Suprapubic skin (tissue), 4 donors: ENCODE measurements around the gene MED12L.

Source experiments
- POLR2A ChIP-seq, 2 donors: fragments of 450-650 bp; IDR thresholded peaks; one replicate each; pipeline ENCODE4 v1.6.1; 2017; ENCODE audit warnings: antibody characterized with exemption in 2 of 2, mild to moderate bottlenecking in 2 of 2, moderate library complexity in 2 of 2
- POLR2AphosphoS5 ChIP-seq, 3 donors: sonication (generic); formaldehyde crosslinking; IDR thresholded peaks; one replicate each; pipeline ENCODE4 v1.6.1; 2017; ENCODE audit warnings: antibody characterized with exemption in 3 of 3
- TF ChIP-seq, protein P1 (sequence below), 2 donors: fragments of 200-600 bp in 1 of 2; fragments of 450-650 bp in 1 of 2; sonication (generic) in 1 of 2; IDR thresholded peaks; one replicate each; pipeline ENCODE4 v1.5.1; 2016 to 2019; ENCODE audit warnings: antibody characterized with exemption in 2 of 2, mild to moderate bottlenecking in 1 of 2, moderate library complexity in 1 of 2

DNA sequence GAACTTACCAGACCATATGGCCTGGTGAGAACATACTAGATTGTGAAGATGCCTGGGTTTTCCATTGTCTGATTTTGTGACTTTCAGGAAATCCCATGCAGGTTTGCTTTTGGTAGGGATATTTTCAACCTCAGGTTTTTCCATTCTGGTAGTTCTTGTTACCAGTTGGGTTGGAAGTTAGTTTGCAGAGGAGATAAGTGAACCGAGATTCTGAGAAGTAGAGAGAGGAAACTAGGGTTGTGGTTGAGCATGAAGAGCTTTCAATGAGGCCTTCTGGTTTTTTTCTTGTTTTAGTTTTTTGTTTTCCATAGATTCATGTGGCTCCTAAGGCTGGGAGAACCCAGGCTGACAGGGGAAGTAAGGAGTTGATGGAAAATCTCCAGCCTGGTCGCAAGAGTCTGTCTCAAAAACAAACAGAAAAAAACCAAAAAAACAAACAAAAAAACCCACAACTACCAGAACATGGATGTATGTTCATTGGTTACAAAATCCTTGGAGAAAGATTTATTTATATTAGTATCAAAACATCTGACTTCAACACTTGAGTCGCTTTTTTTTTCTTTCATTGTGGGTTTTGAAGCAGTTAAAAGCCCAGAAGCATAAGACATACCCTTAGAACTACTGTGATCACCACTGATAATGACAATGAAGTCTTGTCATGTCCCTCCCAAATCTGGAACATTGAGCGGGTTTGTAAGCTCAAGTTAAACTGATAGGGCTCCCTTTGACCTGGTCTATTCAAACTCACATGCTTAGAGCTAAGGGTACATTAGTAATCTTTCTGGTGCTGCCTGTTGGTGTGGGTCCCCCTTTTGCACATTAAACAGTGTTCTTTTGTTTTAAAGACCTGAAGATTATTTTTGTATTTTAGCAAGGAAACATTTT is 114.3 kb downstream of the MED12L start:
- TF ChIP-seq POLR2AphosphoS5 (IDR thresholded peaks at IDR 0.05) (no peak), POLR2A (IDR thresholded peaks at IDR 0.05) (no peak)
- TF ChIP-seq, protein P1, sequence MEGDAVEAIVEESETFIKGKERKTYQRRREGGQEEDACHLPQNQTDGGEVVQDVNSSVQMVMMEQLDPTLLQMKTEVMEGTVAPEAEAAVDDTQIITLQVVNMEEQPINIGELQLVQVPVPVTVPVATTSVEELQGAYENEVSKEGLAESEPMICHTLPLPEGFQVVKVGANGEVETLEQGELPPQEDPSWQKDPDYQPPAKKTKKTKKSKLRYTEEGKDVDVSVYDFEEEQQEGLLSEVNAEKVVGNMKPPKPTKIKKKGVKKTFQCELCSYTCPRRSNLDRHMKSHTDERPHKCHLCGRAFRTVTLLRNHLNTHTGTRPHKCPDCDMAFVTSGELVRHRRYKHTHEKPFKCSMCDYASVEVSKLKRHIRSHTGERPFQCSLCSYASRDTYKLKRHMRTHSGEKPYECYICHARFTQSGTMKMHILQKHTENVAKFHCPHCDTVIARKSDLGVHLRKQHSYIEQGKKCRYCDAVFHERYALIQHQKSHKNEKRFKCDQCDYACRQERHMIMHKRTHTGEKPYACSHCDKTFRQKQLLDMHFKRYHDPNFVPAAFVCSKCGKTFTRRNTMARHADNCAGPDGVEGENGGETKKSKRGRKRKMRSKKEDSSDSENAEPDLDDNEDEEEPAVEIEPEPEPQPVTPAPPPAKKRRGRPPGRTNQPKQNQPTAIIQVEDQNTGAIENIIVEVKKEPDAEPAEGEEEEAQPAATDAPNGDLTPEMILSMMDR (IDR thresholded peaks at IDR 0.05) = no peak
